Sigmoid colon (tissue), 7 donors: ENCODE results near the gene SOBP. TPM values are rescaled to one million over a fixed set of nuclear protein-coding genes. Genes with fewer than 3 reads are reported as not detected.

Experiments
- DNase-seq: peaks from one replicate; pipeline ENCODE4 v3.0.0-alpha.2; 2019
- H3K27ac ChIP-seq, 4 donors: fragments of 200-600 bp; sonication (generic); one replicate each; pipeline ENCODE4 v1.5.1; 2016 to 2019; ENCODE audit warnings: mild to moderate bottlenecking in 1 of 4
- H3K27me3 ChIP-seq, 3 donors: fragments of 200-600 bp; sonication (generic); one replicate each; pipeline ENCODE4 v1.5.1; 2019; ENCODE audit warnings: mild to moderate bottlenecking in 1 of 3
- H3K36me3 ChIP-seq, 4 donors: fragments of 200-600 bp; sonication (generic); one replicate each; pipeline ENCODE4 v1.5.1; 2016 to 2019
- H3K4me1 ChIP-seq, 4 donors: fragments of 200-600 bp; sonication (generic); one replicate each; pipeline ENCODE4 v1.5.1; 2017 to 2019
- H3K4me3 ChIP-seq, 4 donors: fragments of 200-600 bp; sonication (generic); one replicate each; pipeline ENCODE4 v1.5.1; 2017 to 2019; ENCODE audit warnings: mild to moderate bottlenecking in 2 of 4, moderate library complexity in 1 of 4
- H3K9me3 ChIP-seq, 4 donors: fragments of 200-600 bp in 3 of 4; sonication (generic) in 3 of 4; one replicate each; pipeline versions ENCODE4 v1.5.1 to v1.6.1; 2013 to 2019
- CTCF ChIP-seq, 4 experiments: fragments of 450-650 bp in 3 of 4; fragments of 200-600 bp in 1 of 4; IDR thresholded peaks; one replicate each; pipeline ENCODE4 v1.5.1; 2016 to 2019; ENCODE audit warnings: antibody characterized with exemption in 4 of 4, mild to moderate bottlenecking in 3 of 4, moderate library complexity in 2 of 4
- EP300 ChIP-seq, 4 donors: sonication (generic); formaldehyde crosslinking; IDR thresholded peaks; one replicate each; pipeline ENCODE4 v1.6.1; 2017; ENCODE audit warnings: antibody characterized with exemption in 4 of 4
- POLR2A ChIP-seq, 2 donors: fragments of 450-650 bp; IDR thresholded peaks; one replicate each; pipeline ENCODE4 v1.6.1; 2016; ENCODE audit warnings: antibody characterized with exemption in 2 of 2, mild to moderate bottlenecking in 2 of 2, moderate library complexity in 2 of 2
- POLR2AphosphoS5 ChIP-seq, 4 donors: sonication (generic); formaldehyde crosslinking; IDR thresholded peaks; one replicate each; pipeline ENCODE4 v1.6.1; 2017; ENCODE audit warnings: antibody characterized with exemption in 4 of 4
- WGBS, 2 donors: extraction: QIAGEN DNeasy Blood & Tissue Kit; methylation state at CpG; one replicate each; pipeline ENCODE4 v1.1.7; 2013; 5-methylcytosine and 5-hydroxymethylcytosine counted together
- intact Hi-C: fragments of 100-400 bp; cut with DNase I; formaldehyde crosslinking; loops from one replicate; pipeline ENCODE4 v1.15.1; 2023
- polyA plus RNA-seq, 3 donors: library from polyadenylated mRNA; stranded (reverse); fragments of 200-250 nt; gene quantifications; one replicate each; pipeline ENCODE4 v1.2.3, GENCODE V29; 2013
- total RNA-seq, 4 donors: library from RNA; depleted of rRNA; stranded (reverse); fragments of >200 nt; gene quantifications; one replicate each; pipeline ENCODE4 v1.1.0, GENCODE V29; 2016
- donor health status: healthy with polysubstance abuse.
- donor health status: Bipolar disorder and iron deficiency.
- donor health status: healthy.

SOBP gene
- total and polyA plus RNA-seq, 7 donors = 1.2 to 38.5 (median 16.8) TPM

GRCh38 chr6:107589934-107590333 lies 100.0 kb downstream of the SOBP start:
- no peaks in the 10 kb centered on the region for H3K9me3 ChIP-seq
- no peak overlapping the region for H3K27ac ChIP-seq
- H3K4me3 ChIP-seq = no peak overlapping the region
- TF ChIP-seq CTCF (IDR thresholded peaks at IDR 0.05) = no peak
- TF ChIP-seq POLR2A (IDR thresholded peaks at IDR 0.05) = no peak
- no peak for TF ChIP-seq POLR2AphosphoS5 (IDR thresholded peaks at IDR 0.05)
- no peak for TF ChIP-seq EP300 (IDR thresholded peaks at IDR 0.05)
- DNase-seq = no peak
- no peaks in the 10 kb centered on the region for H3K27me3 ChIP-seq
- 80 to 86% methylated on average over 2 of the region's 2 CpGs for WGBS, 2 donors
- peaks cover 0 to 8% (median 2%) of the 10 kb centered on the region in 4 donors for H3K4me1 ChIP-seq
- no peaks in the 10 kb centered on the region for H3K36me3 ChIP-seq
- intact Hi-C loops = no loop called here

GRCh38 chr6:107590378-107590777 lies 100.5 kb downstream of the SOBP start:
- Histone ChIP-seq H3K4me3 (no peak overlapping the region), H3K9me3 (no peaks in the 10 kb centered on the region), H3K27ac (no peak overlapping the region), H3K27me3 (no peaks in the 10 kb centered on the region), H3K4me1 (peaks cover 0 to 8% (median 2%) of the 10 kb centered on the region in 4 donors), H3K36me3 (no peaks in the 10 kb centered on the region)
- no peak for DNase-seq
- 51 to 67% methylated on average over 1 of the region's 1 CpG for WGBS, 2 donors
- intact Hi-C loops = no loop called here
- no peak for TF ChIP-seq EP300 (IDR thresholded peaks at IDR 0.05)
- no peak for TF ChIP-seq POLR2AphosphoS5 (IDR thresholded peaks at IDR 0.05)
- no peak for TF ChIP-seq CTCF (IDR thresholded peaks at IDR 0.05)
- no peak for TF ChIP-seq POLR2A (IDR thresholded peaks at IDR 0.05)

GRCh38 chr6:107591346-107591745 lies 101.4 kb downstream of the SOBP start:
- Histone ChIP-seq H3K4me3 (no peak overlapping the region), H3K27me3 (no peaks in the 10 kb centered on the region), H3K27ac (no peak overlapping the region), H3K36me3 (no peaks in the 10 kb centered on the region), H3K9me3 (no peaks in the 10 kb centered on the region), H3K4me1 (peaks cover 0 to 8% (median 2%) of the 10 kb centered on the region in 4 donors)
- WGBS, 2 donors = 71 to 77% methylated on average over 1 of the region's 1 CpG
- DNase-seq = no peak
- TF ChIP-seq EP300 (IDR thresholded peaks at IDR 0.05) (no peak), POLR2A (IDR thresholded peaks at IDR 0.05) (no peak), CTCF (IDR thresholded peaks at IDR 0.05) (no peak), POLR2AphosphoS5 (IDR thresholded peaks at IDR 0.05) (no peak)
- intact Hi-C loops = no loop called here

GRCh38 chr6:107592806-107593205 lies 102.9 kb downstream of the SOBP start:
- Histone ChIP-seq H3K27ac (no peak overlapping the region), H3K27me3 (no peaks in the 10 kb centered on the region), H3K4me3 (no peak overlapping the region), H3K4me1 (no peaks in the 10 kb centered on the region), H3K36me3 (no peaks in the 10 kb centered on the region), H3K9me3 (no peaks in the 10 kb centered on the region)
- 91 to 95% methylated on average over 2 of the region's 2 CpGs for WGBS, 2 donors
- intact Hi-C loops = no loop called here
- TF ChIP-seq EP300 (IDR thresholded peaks at IDR 0.05) = no peak
- TF ChIP-seq POLR2A (IDR thresholded peaks at IDR 0.05) = no peak
- DNase-seq = no peak

GRCh38 chr6:107594736-107595135 lies 104.8 kb downstream of the SOBP start:
- WGBS, 2 donors = 93 to 94% methylated on average over 2 of the region's 2 CpGs
- Histone ChIP-seq H3K4me3 (no peak overlapping the region), H3K4me1 (no peaks in the 10 kb centered on the region), H3K9me3 (no peaks in the 10 kb centered on the region), H3K36me3 (no peaks in the 10 kb centered on the region), H3K27ac (no peak overlapping the region), H3K27me3 (no peaks in the 10 kb centered on the region)
- TF ChIP-seq EP300 (IDR thresholded peaks at IDR 0.05) (no peak), POLR2AphosphoS5 (IDR thresholded peaks at IDR 0.05) (no peak), CTCF (IDR thresholded peaks at IDR 0.05) (no peak), POLR2A (IDR thresholded peaks at IDR 0.05) (no peak)
- DNase-seq = no peak
- intact Hi-C loops = no loop called here
